Activated CD4-positive, alpha-beta memory T cell treated with anti-CD3 and anti-CD28 coated beads, Interleukin-2, amount 10 ng/mL, durations not matched to agents 7 days and 5 days (primary cell): ENCODE data around the gene CMSS1. TPM values are rescaled to one million over a fixed set of nuclear protein-coding genes. Genes with fewer than 3 reads are reported as not detected.
"Not testable (repeated sequence)": the region's sequence is repeated elsewhere in the genome, so short reads cannot be mapped to it uniquely, and the experiment has no call there.

Experiments used
- CTCF ChIA-PET: fragments of 350-600 bp; sonication (Branson Sonifier 250); formaldehyde crosslinking; loops from one replicate; lab custom pipeline; 2021; ENCODE audit warnings: antibody characterized with exemption, inconsistent platforms; lab: Charles Lee
- POLR2A ChIA-PET: fragments of 350-600 bp; sonication (Branson Sonifier 250); formaldehyde crosslinking; loops from one replicate; lab custom pipeline; 2021; ENCODE audit warnings: antibody characterized with exemption; lab: Charles Lee
- DNase-seq: peaks from one replicate; pipeline ENCODE4 v3.0.0-alpha.2; 2020
- H3K27ac Mint-ChIP-seq: one replicate; pipeline ENCODE4 v1.8.0; 2021; ENCODE audit warnings: mild to moderate bottlenecking, mixed read lengths
- H3K27me3 Mint-ChIP-seq: one replicate; pipeline ENCODE4 v1.8.0; 2021; ENCODE audit warnings: mixed read lengths
- H3K36me3 Mint-ChIP-seq: one replicate; pipeline ENCODE4 v1.8.0; 2021; ENCODE audit warnings: low read depth, mixed read lengths
- H3K4me1 Mint-ChIP-seq: one replicate; pipeline ENCODE4 v1.8.0; 2021; ENCODE audit warnings: mixed read lengths
- H3K4me3 Mint-ChIP-seq: one replicate; pipeline ENCODE4 v1.8.0; 2021; ENCODE audit warnings: mild to moderate bottlenecking, mixed read lengths
- H3K9me3 Mint-ChIP-seq: one replicate; pipeline ENCODE4 v1.8.0; 2021; ENCODE audit warnings: mixed read lengths
- total RNA-seq, 2 experiments: library from RNA; stranded (reverse); gene quantifications; one replicate each; pipeline ENCODE4 v1.2.3, GENCODE V29; 2021

Gene CMSS1
- total RNA-seq, 2 experiments from 2014 or later, result 28.0 to 31.0 TPM

- no peaks in the 10 kb centered on the region for H3K9me3 Mint-ChIP-seq
- H3K4me1 Mint-ChIP-seq, result peaks cover 10% of the 10 kb centered on the region
- H3K27me3 Mint-ChIP-seq, result no peaks in the 10 kb centered on the region
- H3K27ac Mint-ChIP-seq, result no peak overlapping the region
- CTCF ChIA-PET, result no interaction called here
- no peak overlapping the region for H3K4me3 Mint-ChIP-seq
- no peak for DNase-seq
- POLR2A ChIA-PET, result no interaction called here
- H3K36me3 Mint-ChIP-seq, result no peaks in the 10 kb centered on the region
These were observed 216.3 kb downstream of the CMSS1 start for GRCh38 chr3:100033903-100034471.

- H3K27me3 Mint-ChIP-seq, result no peaks in the 10 kb centered on the region
- ChIA-PET POLR2A (no interaction called here), CTCF (no interaction called here)
- H3K4me1 Mint-ChIP-seq, result no peaks in the 10 kb centered on the region
- DNase-seq, result no peak
- no peak overlapping the region for H3K27ac Mint-ChIP-seq
- no peak overlapping the region for H3K4me3 Mint-ChIP-seq
- no peaks in the 10 kb centered on the region for H3K9me3 Mint-ChIP-seq
- H3K36me3 Mint-ChIP-seq, result no peaks in the 10 kb centered on the region
These were observed 221.4 kb downstream of the CMSS1 start for GRCh38 chr3:100039075-100039474.

GRCh38 chr3:100040451-100041225, 223.0 kb downstream of the CMSS1 start:
- Mint-ChIP-seq H3K9me3 (no peaks in the 10 kb centered on the region), H3K4me3 (no peak overlapping the region), H3K4me1 (no peaks in the 10 kb centered on the region), H3K27me3 (no peaks in the 10 kb centered on the region), H3K27ac (no peak overlapping the region), H3K36me3 (no peaks in the 10 kb centered on the region)
- POLR2A ChIA-PET, result no interaction called here
- DNase-seq, result no peak
- CTCF ChIA-PET, result interaction anchor here (0.6 to 0.7 kb wide), 2 partner anchors 208 to 538 kb away, joined by 3 read pairs; no protein-coding TSS in a partner anchor

- ChIA-PET POLR2A (no interaction called here), CTCF (interaction anchor here (0.6 to 0.7 kb wide), 2 partner anchors 209 to 538 kb away, joined by 3 read pairs; no protein-coding TSS in a partner anchor)
- Mint-ChIP-seq H3K9me3 (no peaks in the 10 kb centered on the region), H3K36me3 (no peaks in the 10 kb centered on the region), H3K4me1 (peaks cover under 1% of the 10 kb centered on the region), H3K27me3 (no peaks in the 10 kb centered on the region), H3K4me3 (no peak overlapping the region), H3K27ac (no peak overlapping the region)
- DNase-seq, result no peak
These were observed 223.7 kb downstream of the CMSS1 start for GRCh38 chr3:100041328-100041749.

GRCh38 chr3:100042166-100042981, 224.7 kb downstream of the CMSS1 start:
- Mint-ChIP-seq H3K36me3 (no peaks in the 10 kb centered on the region), H3K27ac (no peak overlapping the region), H3K4me3 (no peak overlapping the region), H3K27me3 (no peaks in the 10 kb centered on the region), H3K9me3 (no peaks in the 10 kb centered on the region), H3K4me1 (peaks cover 4% of the 10 kb centered on the region)
- no peak for DNase-seq
- ChIA-PET POLR2A (no interaction called here), CTCF (no interaction called here)

GRCh38 chr3:100043271-100043670, 225.6 kb downstream of the CMSS1 start:
- H3K9me3 Mint-ChIP-seq, result no peaks in the 10 kb centered on the region
- POLR2A ChIA-PET, result no interaction called here
- CTCF ChIA-PET, result no interaction called here

GRCh38 chr3:100044369-100044768, 226.7 kb downstream of the CMSS1 start:
- Mint-ChIP-seq H3K27me3 (no peaks in the 10 kb centered on the region), H3K4me1 (peaks cover 12% of the 10 kb centered on the region), H3K9me3 (no peaks in the 10 kb centered on the region), H3K36me3 (no peaks in the 10 kb centered on the region), H3K27ac (no peak overlapping the region), H3K4me3 (no peak overlapping the region)
- no peak for DNase-seq
- ChIA-PET POLR2A (interaction anchor here (0.6 to 0.9 kb wide), 2 partner anchors 17 to 449 kb away, joined by 3 read pairs; no protein-coding TSS in a partner anchor), CTCF (interaction anchor here (1.2 kb wide), 1 partner anchor 212 kb away, joined by 4 read pairs; no protein-coding TSS in a partner anchor)

More at GRCh38 chr3:100043271-100043670, 225.6 kb downstream of the CMSS1 start:
- peaks cover 12% of the 10 kb centered on the region for H3K4me1 Mint-ChIP-seq
- H3K4me3 Mint-ChIP-seq, result no peak overlapping the region
- H3K27me3 Mint-ChIP-seq, result no peaks in the 10 kb centered on the region
- H3K27ac Mint-ChIP-seq, result no peak overlapping the region
- no peak for DNase-seq
- no peaks in the 10 kb centered on the region for H3K36me3 Mint-ChIP-seq

- DNase-seq, result no peak
- Mint-ChIP-seq H3K36me3 (no peaks in the 10 kb centered on the region), H3K27me3 (no peaks in the 10 kb centered on the region), H3K4me1 (peaks cover 12% of the 10 kb centered on the region), H3K9me3 (no peaks in the 10 kb centered on the region), H3K4me3 (no peak overlapping the region), H3K27ac (no peak overlapping the region)
- POLR2A ChIA-PET, result no interaction called here
- CTCF ChIA-PET, result interaction anchor here (1.2 to 1.6 kb wide), 2 partner anchors 208 to 214 kb away, joined by 4 read pairs; no protein-coding TSS in a partner anchor
These were observed 228.0 kb downstream of the CMSS1 start for GRCh38 chr3:100045696-100046095.

- no peaks in the 10 kb centered on the region for H3K27me3 Mint-ChIP-seq
- no peak overlapping the region for H3K4me3 Mint-ChIP-seq
- no peak overlapping the region for H3K27ac Mint-ChIP-seq
- H3K9me3 Mint-ChIP-seq, result no peaks in the 10 kb centered on the region
- ChIA-PET POLR2A (no interaction called here), CTCF (interaction anchor here (1.0 to 1.5 kb wide), 3 partner anchors 22 to 207 kb away, joined by 3 to 5 read pairs (median 4); no protein-coding TSS in a partner anchor)
- peaks cover 12% of the 10 kb centered on the region for H3K4me1 Mint-ChIP-seq
- no peak for DNase-seq
- no peaks in the 10 kb centered on the region for H3K36me3 Mint-ChIP-seq
These were observed 229.3 kb downstream of the CMSS1 start for GRCh38 chr3:100046986-100047385.

- H3K36me3 Mint-ChIP-seq, result no peaks in the 10 kb centered on the region
- H3K9me3 Mint-ChIP-seq, result no peaks in the 10 kb centered on the region
- H3K27ac Mint-ChIP-seq, result no peak overlapping the region
- no peak for DNase-seq
- CTCF ChIA-PET, result interaction anchor here (1.0 to 1.5 kb wide), 3 partner anchors 21 to 206 kb away, joined by 3 to 5 read pairs (median 4); no protein-coding TSS in a partner anchor
- no peak overlapping the region for H3K4me3 Mint-ChIP-seq
- no peaks in the 10 kb centered on the region for H3K27me3 Mint-ChIP-seq
- POLR2A ChIA-PET, result interaction anchor here (0.6 kb wide), 1 partner anchor 42 kb away, joined by 4 read pairs; no protein-coding TSS in a partner anchor
- H3K4me1 Mint-ChIP-seq, result peaks cover 12% of the 10 kb centered on the region
These were observed 229.9 kb downstream of the CMSS1 start for GRCh38 chr3:100047455-100048141.

GRCh38 chr3:100048248-100048647, 230.6 kb downstream of the CMSS1 start:
- DNase-seq, result no peak
- H3K4me1 Mint-ChIP-seq, result peaks cover 12% of the 10 kb centered on the region
- no peaks in the 10 kb centered on the region for H3K36me3 Mint-ChIP-seq
- ChIA-PET CTCF (interaction anchor here (1.5 kb wide), 1 partner anchor 21 kb away, joined by 5 read pairs; no protein-coding TSS in a partner anchor), POLR2A (interaction anchor here (0.6 kb wide), 1 partner anchor 41 kb away, joined by 4 read pairs; no protein-coding TSS in a partner anchor)
- H3K27ac Mint-ChIP-seq, result no peak overlapping the region
- H3K4me3 Mint-ChIP-seq, result no peak overlapping the region
- no peaks in the 10 kb centered on the region for H3K9me3 Mint-ChIP-seq
- no peaks in the 10 kb centered on the region for H3K27me3 Mint-ChIP-seq

- H3K9me3 Mint-ChIP-seq, H3K36me3 Mint-ChIP-seq, CTCF ChIA-PET, H3K27me3 Mint-ChIP-seq, POLR2A ChIA-PET, DNase-seq, H3K27ac Mint-ChIP-seq, H3K4me3 Mint-ChIP-seq: not testable (repeated sequence)
- peaks cover 11% of the 10 kb centered on the region for H3K4me1 Mint-ChIP-seq
These were observed 233.9 kb downstream of the CMSS1 start for GRCh38 chr3:100051513-100051912.
